Spleen (tissue), 7 donors: ENCODE data around the gene SPATC1L.
"Not testable (repeated sequence)": the region's sequence is repeated elsewhere in the genome, so short reads cannot be mapped to it uniquely, and the experiment has no call there.

Experiments used
- POLR2A ChIP-seq, 3 donors: fragments of 450-650 bp; IDR thresholded peaks; one replicate each; pipeline ENCODE4 v1.5.1; 2017; ENCODE audit warnings: antibody characterized with exemption in 3 of 3, mild to moderate bottlenecking in 1 of 3
- TF ChIP-seq, protein P1 (sequence below), 11 experiments: fragments of 200-600 bp in 7 of 11; fragments of 450-650 bp in 4 of 11; sonication (generic) in 4 of 11; IDR thresholded peaks in 8 of 11; conservative IDR thresholded peaks in 3 of 11; 1 replicate in 7 of 11; 2 replicates in 4 of 11; pipeline versions ENCODE4 v1.4.0 to v1.8.0; 2016 to 2021; ENCODE audit warnings: antibody characterized with exemption in 11 of 11, inconsistent platforms in 4 of 11, mild to moderate bottlenecking in 1 of 11
- donor health status: DM: no; HTN: no; CAD: no; lungs with moderate emphysema.
- donor health status: DM: no; HTN: no; CAD: no.
- donor health status: DM: no; HTN: no; CAD: no.

DNA sequence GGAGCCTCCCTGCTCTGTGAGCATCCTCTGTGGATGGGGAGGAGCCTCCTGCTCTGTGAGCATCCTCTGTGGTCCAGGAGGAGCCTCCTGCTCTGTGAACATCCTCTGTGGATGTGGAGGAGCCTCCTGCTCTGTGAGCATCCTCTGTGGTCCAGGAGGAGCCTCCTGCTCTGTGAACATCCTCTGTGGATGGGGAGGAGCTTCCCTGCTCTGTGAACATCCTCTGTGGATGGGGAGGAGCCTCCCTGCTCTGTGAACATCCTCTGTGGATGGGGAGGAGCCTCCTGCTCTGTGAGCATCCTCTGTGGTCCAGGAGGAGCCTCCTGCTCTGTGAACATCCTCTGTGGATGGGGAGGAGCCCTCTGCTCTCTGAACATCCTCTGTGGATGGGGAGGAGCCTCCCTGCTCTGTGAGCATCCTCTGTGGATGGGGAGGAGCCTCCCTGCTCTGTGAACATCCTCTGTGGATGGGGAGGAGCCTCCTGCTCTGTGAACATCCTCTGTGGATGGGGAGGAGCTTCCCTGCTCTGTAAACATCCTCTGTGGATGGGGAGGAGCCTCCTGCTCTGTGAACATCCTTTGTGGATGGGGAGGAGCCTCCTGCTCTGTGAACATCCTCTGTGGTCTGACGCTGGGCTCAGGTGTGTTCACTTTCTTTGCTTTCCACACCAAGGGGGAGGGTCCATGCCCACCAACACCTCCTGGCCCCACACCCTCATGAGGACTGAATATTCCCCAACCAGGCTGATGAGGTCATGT is 13.6 kb downstream of the SPATC1L start:
- TF ChIP-seq, protein P1, sequence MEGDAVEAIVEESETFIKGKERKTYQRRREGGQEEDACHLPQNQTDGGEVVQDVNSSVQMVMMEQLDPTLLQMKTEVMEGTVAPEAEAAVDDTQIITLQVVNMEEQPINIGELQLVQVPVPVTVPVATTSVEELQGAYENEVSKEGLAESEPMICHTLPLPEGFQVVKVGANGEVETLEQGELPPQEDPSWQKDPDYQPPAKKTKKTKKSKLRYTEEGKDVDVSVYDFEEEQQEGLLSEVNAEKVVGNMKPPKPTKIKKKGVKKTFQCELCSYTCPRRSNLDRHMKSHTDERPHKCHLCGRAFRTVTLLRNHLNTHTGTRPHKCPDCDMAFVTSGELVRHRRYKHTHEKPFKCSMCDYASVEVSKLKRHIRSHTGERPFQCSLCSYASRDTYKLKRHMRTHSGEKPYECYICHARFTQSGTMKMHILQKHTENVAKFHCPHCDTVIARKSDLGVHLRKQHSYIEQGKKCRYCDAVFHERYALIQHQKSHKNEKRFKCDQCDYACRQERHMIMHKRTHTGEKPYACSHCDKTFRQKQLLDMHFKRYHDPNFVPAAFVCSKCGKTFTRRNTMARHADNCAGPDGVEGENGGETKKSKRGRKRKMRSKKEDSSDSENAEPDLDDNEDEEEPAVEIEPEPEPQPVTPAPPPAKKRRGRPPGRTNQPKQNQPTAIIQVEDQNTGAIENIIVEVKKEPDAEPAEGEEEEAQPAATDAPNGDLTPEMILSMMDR (IDR thresholded peaks at IDR 0.05 in 8 of 11, conservative IDR thresholded peaks at IDR 0.05 in 3 of 11): not testable (repeated sequence)
- TF ChIP-seq POLR2A (IDR thresholded peaks at IDR 0.05): not testable (repeated sequence)
